H9 (cell line): ENCODE data around the gene HEG1. TPM values are rescaled to one million over a fixed set of nuclear protein-coding genes. Genes with fewer than 3 reads are reported as not detected.
A peak's percentile ranks its signal among the peaks of the same experiment; 100 is the strongest.

Experiments used
- DNase-seq: peaks from one replicate; pipeline ENCODE4 v3.0.0-alpha.2; 2017
- H2AFZ ChIP-seq: one replicate; pipeline ENCODE4 v1.6.1; 2013; ENCODE audit warnings: mild to moderate bottlenecking, low read length, control low read depth, moderate library complexity
- H2AK5ac ChIP-seq: 2 replicates; pipeline ENCODE4 v1.6.1; 2013; ENCODE audit warnings: low read length, control low read depth, mixed read lengths; ENCODE audit not compliant: insufficient read length
- H2BK120ac ChIP-seq: one replicate; pipeline ENCODE4 v1.6.1; 2013; ENCODE audit warnings: low read depth, mild to moderate bottlenecking, low read length, control low read depth, inconsistent platforms; ENCODE audit not compliant: poor library complexity, severe bottlenecking
- H2BK12ac ChIP-seq: 2 replicates; pipeline ENCODE4 v1.6.1; 2013; ENCODE audit warnings: low read length, control low read depth, mixed read lengths, low read depth; ENCODE audit not compliant: insufficient read length
- H2BK15ac ChIP-seq: 2 replicates; pipeline ENCODE4 v1.6.1; 2013; ENCODE audit warnings: low read depth, low read length, control low read depth
- H2BK20ac ChIP-seq: one replicate; pipeline ENCODE4 v1.6.1; 2013; ENCODE audit warnings: low read depth, mild to moderate bottlenecking, low read length, control low read depth, inconsistent platforms; ENCODE audit not compliant: poor library complexity, severe bottlenecking
- H2BK5ac ChIP-seq: 2 replicates; pipeline ENCODE4 v1.6.1; 2013; ENCODE audit warnings: low read length, control low read depth, mixed read lengths; ENCODE audit not compliant: insufficient read length
- H3K14ac ChIP-seq: 2 replicates; pipeline ENCODE4 v1.6.1; 2013; ENCODE audit warnings: low read length, control low read depth; ENCODE audit not compliant: insufficient read depth
- H3K18ac ChIP-seq: 2 replicates; pipeline ENCODE4 v1.6.1; 2013; ENCODE audit warnings: low read depth, mild to moderate bottlenecking, mixed read lengths, low read length, control low read depth; ENCODE audit not compliant: insufficient read length
- H3K23ac ChIP-seq: 2 replicates; pipeline ENCODE4 v1.6.1; 2013; ENCODE audit warnings: low read length, control low read depth, mixed read lengths, low read depth; ENCODE audit not compliant: insufficient read length
- H3K23me2 ChIP-seq: 2 replicates; pipeline ENCODE4 v1.6.1; 2013; ENCODE audit warnings: low read depth, mild to moderate bottlenecking, mixed read lengths, low read length, control low read depth; ENCODE audit not compliant: insufficient read length, poor library complexity, severe bottlenecking
- H3K27ac ChIP-seq: 2 replicates; pipeline ENCODE4 v1.5.1; 2013; ENCODE audit warnings: low read length, control low read depth, mixed read lengths, low read depth; ENCODE audit not compliant: insufficient read length
- H3K27me3 ChIP-seq: 2 replicates; pipeline ENCODE4 v1.6.1; 2013; ENCODE audit warnings: low read length, control low read depth, inconsistent platforms; ENCODE audit not compliant: insufficient read depth
- H3K4ac ChIP-seq: 2 replicates; pipeline ENCODE4 v1.6.1; 2013; ENCODE audit warnings: low read depth, mild to moderate bottlenecking, control low read depth, inconsistent platforms, low read length, moderate library complexity
- H3K4me1 ChIP-seq: 2 replicates; pipeline ENCODE4 v1.6.1; 2013; ENCODE audit warnings: low read length, control low read depth, inconsistent platforms; ENCODE audit not compliant: insufficient read depth
- H3K4me2 ChIP-seq: 2 replicates; pipeline ENCODE4 v1.6.1; 2013; ENCODE audit warnings: low read length, control low read depth, mixed read lengths; ENCODE audit not compliant: insufficient read length, insufficient read depth
- H3K56ac ChIP-seq: 2 replicates; pipeline ENCODE4 v1.6.1; 2013; ENCODE audit warnings: low read depth, mild to moderate bottlenecking, mixed read lengths, low read length, control low read depth; ENCODE audit not compliant: insufficient read length
- H3K79me1 ChIP-seq: 2 replicates; pipeline ENCODE4 v1.6.1; 2013; ENCODE audit warnings: low read depth, mild to moderate bottlenecking, moderate library complexity, low read length, control low read depth, inconsistent platforms; ENCODE audit not compliant: insufficient read depth, poor library complexity, severe bottlenecking
- H3K79me2 ChIP-seq: 2 replicates; pipeline ENCODE4 v1.6.1; 2013; ENCODE audit warnings: low read length, control low read depth, inconsistent platforms; ENCODE audit not compliant: insufficient read depth
- H3K9ac ChIP-seq: 2 replicates; pipeline ENCODE4 v1.6.1; 2013; ENCODE audit warnings: low read length, control low read depth, mixed read lengths; ENCODE audit not compliant: insufficient read length; ENCODE audit errors: extremely low read depth
- H3K9me3 ChIP-seq: one replicate; pipeline ENCODE4 v1.6.1; 2013; ENCODE audit warnings: low read depth, low read length, inconsistent platforms; ENCODE audit not compliant: control insufficient read depth
- H3T11ph ChIP-seq: one replicate; pipeline ENCODE4 v1.6.1; 2013; ENCODE audit warnings: mild to moderate bottlenecking, low read length, control low read depth, inconsistent platforms
- H4K20me1 ChIP-seq: one replicate; pipeline ENCODE4 v1.6.1; 2013; ENCODE audit not compliant: control insufficient read depth, insufficient read length, insufficient read depth
- H4K5ac ChIP-seq: 2 replicates; pipeline ENCODE4 v1.6.1; 2013; ENCODE audit warnings: low read depth, mild to moderate bottlenecking, mixed read lengths, low read length, control low read depth; ENCODE audit not compliant: insufficient read length
- H4K8ac ChIP-seq: replicated peaks from 2 replicates; pipeline ENCODE4 v1.6.1; 2013; ENCODE audit warnings: low read length, control low read depth, mixed read lengths, low read depth; ENCODE audit not compliant: insufficient read length
- H4K91ac ChIP-seq: 2 replicates; pipeline ENCODE4 v1.6.1; 2013; ENCODE audit warnings: low read depth, mild to moderate bottlenecking, moderate library complexity, mixed read lengths, low read length, control low read depth; ENCODE audit not compliant: insufficient read length
- H3K27ac Mint-ChIP-seq, 3 experiments: 2 replicates in 2 of 3; 3 replicates in 1 of 3; pipeline ENCODE4 v1.8.0; 2020 to 2021; ENCODE audit warnings: mixed read lengths in 3 of 3, mild to moderate bottlenecking in 1 of 3, moderate library complexity in 1 of 3
- H3K27me3 Mint-ChIP-seq: 2 replicates; pipeline ENCODE4 v1.8.0; 2021; ENCODE audit warnings: low read depth, mild to moderate bottlenecking, moderate library complexity, mixed read lengths
- H3K36me3 Mint-ChIP-seq, 3 experiments: 2 replicates in 2 of 3; 3 replicates in 1 of 3; pipeline ENCODE4 v1.8.0; 2020 to 2021; ENCODE audit warnings: low read depth in 3 of 3, mixed read lengths in 3 of 3; ENCODE audit not compliant: insufficient read depth in 1 of 3
- H3K4me1 Mint-ChIP-seq, 2 experiments: 2 replicates each; pipeline ENCODE4 v1.8.0; 2020; ENCODE audit warnings: mixed read lengths in 2 of 2
- H3K4me3 Mint-ChIP-seq, 2 experiments: 2 replicates in 1 of 2; 3 replicates in 1 of 2; pipeline ENCODE4 v1.8.0; 2020 to 2021; ENCODE audit warnings: mild to moderate bottlenecking in 2 of 2, mixed read lengths in 2 of 2, moderate library complexity in 1 of 2
- H3K9me3 Mint-ChIP-seq, 2 experiments: 2 replicates in 1 of 2; 3 replicates in 1 of 2; pipeline ENCODE4 v1.8.0; 2020; ENCODE audit warnings: mild to moderate bottlenecking in 2 of 2, mixed read lengths in 2 of 2, moderate library complexity in 1 of 2
- WGBS: extraction: QIAGEN DNeasy Blood & Tissue Kit; methylation state at CpG from one replicate; pipeline ENCODE4 v1.1.7; 2013; ENCODE audit warnings: missing lambda C conversion rate, low lambda C conversion rate, mixed read lengths; ENCODE audit not compliant: insufficient read length; ENCODE audit errors: extremely low coverage; 5-methylcytosine and 5-hydroxymethylcytosine counted together
- total RNA-seq: library from RNA; stranded (reverse); gene quantifications from 2 replicates; pipeline ENCODE4 v1.2.1, GENCODE V29; 2021
- TF ChIP-seq, protein P1 (sequence below): fragments of 200-600 bp; sonication (generic); conservative IDR thresholded peaks from 3 replicates; pipeline ENCODE4 v1.8.0; 2021; ENCODE audit warnings: antibody characterized with exemption, mild to moderate bottlenecking

Gene HEG1
- total RNA-seq, 1 experiment from 2014 or later, result 10.3 TPM

DNA sequence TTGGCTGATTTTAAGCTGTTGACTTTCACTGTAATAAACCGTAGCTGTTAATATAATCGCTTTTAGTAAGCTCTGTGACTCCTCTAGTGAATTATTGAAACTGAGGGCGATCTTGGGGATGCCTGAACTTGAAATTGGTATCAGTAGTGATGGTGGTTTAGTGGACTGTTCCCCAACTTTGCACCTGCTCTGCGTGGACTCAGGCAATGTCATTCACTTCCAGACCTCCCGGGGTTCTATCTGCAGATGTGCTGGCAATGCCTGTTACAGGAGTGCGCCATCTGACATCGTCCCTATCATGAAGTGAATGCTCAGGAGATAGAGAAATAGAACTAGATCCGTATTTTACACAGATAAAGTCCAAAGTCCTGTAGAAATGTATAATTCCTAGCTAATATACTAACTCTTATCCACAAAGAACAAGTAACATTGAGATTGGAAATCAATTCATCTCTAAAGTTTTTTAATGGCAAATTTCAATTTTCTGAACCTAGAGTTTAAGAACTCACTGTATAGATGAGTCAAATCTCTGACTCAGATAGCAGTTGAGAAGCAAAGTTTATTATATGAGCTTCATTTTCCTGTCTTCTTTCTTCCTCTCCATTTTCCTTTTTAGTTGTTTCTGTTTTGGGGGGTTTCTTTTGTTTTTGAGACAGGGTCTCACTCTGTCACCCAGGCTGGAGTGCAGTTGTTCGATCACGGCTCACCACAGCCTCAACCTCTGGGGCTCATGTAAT is 51.8 kb downstream of the HEG1 start:
- no peak overlapping the region for H2AK5ac ChIP-seq
- H3K27ac ChIP-seq, result no peak overlapping the region
- no peak overlapping the region for H3K9ac ChIP-seq
- H3K4me3 Mint-ChIP-seq, result no peak overlapping the region
- no peak overlapping the region for H2BK5ac ChIP-seq
- no peak overlapping the region for H3K14ac ChIP-seq
- H3K23ac ChIP-seq, result no peak overlapping the region
- H2BK20ac ChIP-seq, result no peak overlapping the region
- no peak overlapping the region for H2BK12ac ChIP-seq
- TF ChIP-seq, protein P1, sequence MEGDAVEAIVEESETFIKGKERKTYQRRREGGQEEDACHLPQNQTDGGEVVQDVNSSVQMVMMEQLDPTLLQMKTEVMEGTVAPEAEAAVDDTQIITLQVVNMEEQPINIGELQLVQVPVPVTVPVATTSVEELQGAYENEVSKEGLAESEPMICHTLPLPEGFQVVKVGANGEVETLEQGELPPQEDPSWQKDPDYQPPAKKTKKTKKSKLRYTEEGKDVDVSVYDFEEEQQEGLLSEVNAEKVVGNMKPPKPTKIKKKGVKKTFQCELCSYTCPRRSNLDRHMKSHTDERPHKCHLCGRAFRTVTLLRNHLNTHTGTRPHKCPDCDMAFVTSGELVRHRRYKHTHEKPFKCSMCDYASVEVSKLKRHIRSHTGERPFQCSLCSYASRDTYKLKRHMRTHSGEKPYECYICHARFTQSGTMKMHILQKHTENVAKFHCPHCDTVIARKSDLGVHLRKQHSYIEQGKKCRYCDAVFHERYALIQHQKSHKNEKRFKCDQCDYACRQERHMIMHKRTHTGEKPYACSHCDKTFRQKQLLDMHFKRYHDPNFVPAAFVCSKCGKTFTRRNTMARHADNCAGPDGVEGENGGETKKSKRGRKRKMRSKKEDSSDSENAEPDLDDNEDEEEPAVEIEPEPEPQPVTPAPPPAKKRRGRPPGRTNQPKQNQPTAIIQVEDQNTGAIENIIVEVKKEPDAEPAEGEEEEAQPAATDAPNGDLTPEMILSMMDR, result no peak
- H3T11ph ChIP-seq, result no peak overlapping the region
- peaks cover 2 to 38% (median 11%) of the 10 kb centered on the region in 3 experiments; a peak in 5 of 7 replicates for H3K36me3 Mint-ChIP-seq
- H3K23me2 ChIP-seq, result no peaks in the 10 kb centered on the region
- no peaks in the 10 kb centered on the region for H4K20me1 ChIP-seq
- no peaks in the 10 kb centered on the region for H3K9me3 Mint-ChIP-seq
- peak overlapping the region in 1 of 3 experiments; percentile 18; a peak in 1 of 7 replicates for H3K27ac Mint-ChIP-seq
- H2AFZ ChIP-seq, result no peak overlapping the region
- H3K27me3 Mint-ChIP-seq, result no peaks in the 10 kb centered on the region
- no CpG with 5 or more reads among the region's 10 CpGs for WGBS
- no peaks in the 10 kb centered on the region for H3K9me3 ChIP-seq
- no peaks in the 10 kb centered on the region for H3K79me1 ChIP-seq
- no peak overlapping the region for H4K91ac ChIP-seq
- H3K4ac ChIP-seq, result no peak overlapping the region
- DNase-seq, result no peak
- no peak overlapping the region for H4K8ac ChIP-seq
- no peaks in the 10 kb centered on the region for H3K79me2 ChIP-seq
- H3K56ac ChIP-seq, result no peak overlapping the region
- no peak overlapping the region for H3K4me2 ChIP-seq
- peaks cover 22 to 24% of the 10 kb centered on the region in 2 experiments for H3K4me1 Mint-ChIP-seq
- H3K27me3 ChIP-seq, result no peaks in the 10 kb centered on the region
- no peak overlapping the region for H2BK120ac ChIP-seq
- no peak overlapping the region for H4K5ac ChIP-seq
- no peak overlapping the region for H3K18ac ChIP-seq
- no peaks in the 10 kb centered on the region for H3K4me1 ChIP-seq
- H2BK15ac ChIP-seq, result no peak overlapping the region
